IMR-90 (cell line): ENCODE measurements around the gene ZNF518A. TPM values are rescaled to one million over a fixed set of nuclear protein-coding genes. Genes with fewer than 3 reads are reported as not detected.

Source experiments
- ATAC-seq: fragments of 200-7000 bp; cut with Tn5 transposase; 2 replicates; pipeline ENCODE4 v1.9.1; 2020; ENCODE audit warnings: low read depth, mild to moderate bottlenecking, moderate library complexity
- BruUV-seq: library from RNA; stranded (reverse); fragments of 400-500 nt; replicated peaks from 2 replicates; lab custom pipeline; 2021; lab: Mats Ljungman, UMichigan
- CTCF ChIA-PET: fragments of 300-600 bp; formaldehyde crosslinking; extraction: SDS; loops from one replicate; lab custom pipeline; 2021; ENCODE audit warnings: antibody characterized with exemption; lab: Yijun Ruan, JAX
- POLR2A ChIA-PET: fragments of 300-600 bp; sonication (Branson Sonifier 250); formaldehyde crosslinking; loops from one replicate; lab custom pipeline; 2022; ENCODE audit warnings: antibody characterized with exemption; ENCODE audit not compliant: unreplicated experiment; lab: Charles Lee
- DNase-seq: peaks from one replicate; pipeline ENCODE4 v3.0.0; 2013
- H2AFZ ChIP-seq: replicated peaks from 2 replicates; pipeline ENCODE3; 2013; ENCODE audit warnings: low read length, mild to moderate bottlenecking; ENCODE audit not compliant: poor library complexity
- H2AK5ac ChIP-seq: 2 replicates; pipeline ENCODE4 v1.6.1; 2013; ENCODE audit warnings: low read depth, low read length, inconsistent platforms
- H2AK9ac ChIP-seq: replicated peaks from 2 replicates; pipeline ENCODE3; 2013; ENCODE audit warnings: mild to moderate bottlenecking, low read depth, low read length, moderate library complexity; ENCODE audit not compliant: poor library complexity
- H2BK120ac ChIP-seq: 2 replicates; pipeline ENCODE4 v1.6.1; 2013; ENCODE audit warnings: low read depth, low read length, inconsistent platforms
- H2BK15ac ChIP-seq: 3 replicates; pipeline ENCODE4 v1.6.1; 2013; ENCODE audit warnings: low read depth, low read length, inconsistent platforms
- H2BK20ac ChIP-seq: 2 replicates; pipeline ENCODE4 v1.6.1; 2013; ENCODE audit warnings: low read depth, mild to moderate bottlenecking, inconsistent platforms, low read length, moderate library complexity
- H2BK5ac ChIP-seq: 2 replicates; pipeline ENCODE4 v1.6.1; 2013; ENCODE audit warnings: mild to moderate bottlenecking, low read depth, low read length, inconsistent platforms; ENCODE audit not compliant: poor library complexity, severe bottlenecking
- H3K14ac ChIP-seq: replicated peaks from 2 replicates; pipeline ENCODE4 v1.6.1; 2013; ENCODE audit warnings: low read depth, low read length, inconsistent platforms
- H3K18ac ChIP-seq: 2 replicates; pipeline ENCODE4 v1.6.1; 2013; ENCODE audit warnings: low read depth, low read length, control low read depth
- H3K23ac ChIP-seq: 2 replicates; pipeline ENCODE4 v1.6.1; 2013; ENCODE audit warnings: low read depth, low read length, inconsistent platforms
- H3K27ac ChIP-seq: 2 replicates; pipeline ENCODE4 v1.5.1; 2013; ENCODE audit warnings: mild to moderate bottlenecking, control low read depth, low read length; ENCODE audit not compliant: insufficient read depth
- H3K27me3 ChIP-seq: 2 replicates; pipeline ENCODE4 v1.6.1; 2013; ENCODE audit warnings: low read length; ENCODE audit not compliant: control insufficient read depth, insufficient read depth
- H3K36me3 ChIP-seq: 2 replicates; pipeline ENCODE4 v1.6.1; 2013; ENCODE audit warnings: low read length, mixed read lengths; ENCODE audit not compliant: control insufficient read depth, insufficient read depth
- H3K4ac ChIP-seq: 2 replicates; pipeline ENCODE4 v1.6.1; 2013; ENCODE audit warnings: low read depth, low read length, inconsistent platforms
- H3K4me1 ChIP-seq: 2 replicates; pipeline ENCODE4 v1.6.1; 2013; ENCODE audit warnings: low read length, mixed read lengths; ENCODE audit not compliant: control insufficient read depth, insufficient read depth
- H3K4me2 ChIP-seq: 2 replicates; pipeline ENCODE4 v1.6.1; 2013; ENCODE audit warnings: low read depth, mild to moderate bottlenecking, control low read depth, low read length, moderate library complexity
- H3K4me3 ChIP-seq: 2 replicates; pipeline ENCODE4 v1.5.1; 2013; ENCODE audit warnings: low read depth, mild to moderate bottlenecking, control low read depth, low read length, moderate library complexity; ENCODE audit not compliant: insufficient read depth
- H3K56ac ChIP-seq: 2 replicates; pipeline ENCODE4 v1.6.1; 2013; ENCODE audit warnings: low read length, inconsistent platforms; ENCODE audit not compliant: insufficient read depth; ENCODE audit errors: extremely low read depth
- H3K79me1 ChIP-seq, 2 experiments: 2 replicates each; pipeline ENCODE4 v1.6.1; 2013; ENCODE audit warnings: low read length in 2 of 2, inconsistent platforms in 1 of 2, low read depth in 1 of 2
- H3K9ac ChIP-seq: 2 replicates; pipeline ENCODE4 v1.6.1; 2013; ENCODE audit warnings: low read depth, low read length, control low read depth
- H3K9me1 ChIP-seq: 2 replicates; pipeline ENCODE4 v1.6.1; 2013; ENCODE audit warnings: low read length, inconsistent platforms; ENCODE audit not compliant: insufficient read depth
- H3K9me3 ChIP-seq: 2 replicates; pipeline ENCODE4 v1.6.1; 2013; ENCODE audit warnings: low read length; ENCODE audit not compliant: control insufficient read depth, insufficient read depth
- H4K20me1 ChIP-seq: 2 replicates; pipeline ENCODE4 v1.6.1; 2013; ENCODE audit warnings: low read length, inconsistent platforms; ENCODE audit not compliant: insufficient read depth
- H4K5ac ChIP-seq: 2 replicates; pipeline ENCODE4 v1.6.1; 2013; ENCODE audit warnings: mild to moderate bottlenecking, low read depth, low read length, control low read depth
- H4K8ac ChIP-seq, 2 experiments: 2 replicates each; pipeline ENCODE4 v1.6.1; 2013; ENCODE audit warnings: low read depth in 2 of 2, low read length in 2 of 2, control low read depth in 1 of 2, inconsistent platforms in 1 of 2
- H4K91ac ChIP-seq: 2 replicates; pipeline ENCODE4 v1.6.1; 2013; ENCODE audit warnings: low read depth, low read length, inconsistent platforms; ENCODE audit not compliant: insufficient read depth
- BHLHE40 ChIP-seq: fragments of 150-350 bp; IDR thresholded peaks from 2 replicates; pipeline ENCODE4 v1.6.1; 2016; ENCODE audit warnings: mild to moderate bottlenecking, low read depth, low read length
- CEBPB ChIP-seq: IDR thresholded peaks from 2 replicates; pipeline ENCODE4 v1.6.1; 2012; ENCODE audit warnings: low read depth, low read length, improper control_type of control experiment
- CHD1 ChIP-seq: IDR thresholded peaks from 2 replicates; pipeline ENCODE4 v1.6.1; 2012; ENCODE audit warnings: low read depth, low read length, improper control_type of control experiment
- FOS ChIP-seq: fragments of 150-350 bp; IDR thresholded peaks from 2 replicates; pipeline ENCODE4 v1.6.1; 2016; ENCODE audit warnings: low read depth, low read length
- MAFK ChIP-seq: IDR thresholded peaks from 2 replicates; pipeline ENCODE4 v1.6.1; 2012; ENCODE audit warnings: low read depth, low read length, improper control_type of control experiment
- MAZ ChIP-seq: IDR thresholded peaks from 2 replicates; pipeline ENCODE4 v1.6.1; 2012; ENCODE audit warnings: low read depth, mild to moderate bottlenecking, low read length, improper control_type of control experiment, moderate library complexity, borderline replicate concordance
- MXI1 ChIP-seq: IDR thresholded peaks from 2 replicates; pipeline ENCODE4 v1.6.1; 2012; ENCODE audit warnings: low read depth, mild to moderate bottlenecking, low read length, moderate library complexity, borderline replicate concordance
- NFE2L2 ChIP-seq: fragments of 150-350 bp; IDR thresholded peaks from 2 replicates; pipeline ENCODE4 v1.6.1; 2016; ENCODE audit warnings: low read depth, mild to moderate bottlenecking, low read length
- POLR2A ChIP-seq: IDR thresholded peaks from 2 replicates; pipeline ENCODE4 v1.6.1; 2012; ENCODE audit warnings: mild to moderate bottlenecking, low read depth, low read length
- RAD21 ChIP-seq: IDR thresholded peaks from 2 replicates; pipeline ENCODE4 v1.6.1; 2012; ENCODE audit warnings: low read length, improper control_type of control experiment
- RCOR1 ChIP-seq: IDR thresholded peaks from 2 replicates; pipeline ENCODE4 v1.6.1; 2012; ENCODE audit warnings: mild to moderate bottlenecking, low read length, improper control_type of control experiment; ENCODE audit not compliant: insufficient replicate concordance
- SMC3 ChIP-seq: fragments of 150-350 bp; IDR thresholded peaks from 2 replicates; pipeline ENCODE4 v1.6.1; 2016; ENCODE audit warnings: low read depth, mild to moderate bottlenecking, antibody characterized with exemption, low read length, moderate library complexity
- USF2 ChIP-seq: fragments of 150-350 bp; IDR thresholded peaks from 2 replicates; pipeline ENCODE4 v1.6.1; 2017; ENCODE audit warnings: mild to moderate bottlenecking, antibody characterized with exemption, low read length, low read depth
- WGBS, 2 experiments: methylation state at CpG; one replicate each; pipeline versions ENCODE4 v1.1.5 to v1.1.7; 2013; ENCODE audit warnings: missing lambda C conversion rate in 2 of 2; ENCODE audit not compliant: insufficient read length in 1 of 2; ENCODE audit errors: extremely low coverage in 2 of 2; 5-methylcytosine and 5-hydroxymethylcytosine counted together
- dilution Hi-C: fragments of 300-500 bp; cut with HindIII; formaldehyde crosslinking; loops from one replicate; pipeline ENCODE4 v1.14.3; 2018; ENCODE audit warnings: low sequenced_read_pairs; ENCODE audit not compliant: unreplicated experiment
- in situ Hi-C: fragments of 300-500 bp; cut with MboI; formaldehyde crosslinking; loops from 3 replicates; pipeline ENCODE4 v1.14.3; 2019; ENCODE audit warnings: low sequenced_read_pairs, inconsistent platforms, mixed read lengths
- intact Hi-C: fragments of 100-400 bp; cut with micrococcal nuclease; formaldehyde crosslinking; loops from 2 replicates; pipeline ENCODE4 v1.10.0; 2022
- polyA plus RNA-seq, 3 experiments: library from polyadenylated mRNA; depleted of rRNA; stranded (reverse); fragments of >200 nt; gene quantifications; 2 replicates each; pipeline ENCODE4 v1.2.3, GENCODE V29; 2012; ENCODE audit warnings: low replicate concordance in 1 of 3
- total RNA-seq: library from RNA; depleted of rRNA; stranded (reverse); fragments of >200 nt; gene quantifications from 2 replicates; pipeline ENCODE4 v1.2.3, GENCODE V29; 2012
- TF ChIP-seq, protein P1 (sequence below): fragments of 150-350 bp; IDR thresholded peaks from 2 replicates; pipeline ENCODE4 v1.6.1; 2016; ENCODE audit warnings: low read depth, mild to moderate bottlenecking, low read length, moderate library complexity, borderline replicate concordance

ZNF518A gene
- total and polyA plus RNA-seq, 2 of the 4 experiments (the other 2 are of a cell fraction), result 2.1 to 7.9 TPM

- no peaks in the 10 kb centered on the region for H3K36me3 ChIP-seq
- no peaks in the 10 kb centered on the region for H4K20me1 ChIP-seq
- intact Hi-C loops (no loop called here), dilution Hi-C loops (no loop called here), in situ Hi-C loops (no loop called here)
- H2AFZ ChIP-seq, result no peak overlapping the region
- H3K14ac ChIP-seq, result no peak overlapping the region
- no peak overlapping the region for H3K56ac ChIP-seq
- H2BK20ac ChIP-seq, result no peak overlapping the region
- no peak overlapping the region for H2AK5ac ChIP-seq
- no peak overlapping the region for H3K18ac ChIP-seq
- H3K23ac ChIP-seq, result no peak overlapping the region
- H3K9ac ChIP-seq, result no peak overlapping the region
- no peaks in the 10 kb centered on the region for H3K79me1 ChIP-seq
- ChIA-PET CTCF (interaction anchor here (0.7 kb wide), 1 partner anchor 29 kb away, joined by 3 read pairs; no protein-coding TSS in a partner anchor), POLR2A (no interaction called here)
- H3K27ac ChIP-seq, result no peak overlapping the region
- no peaks in the 10 kb centered on the region for H3K27me3 ChIP-seq
- ATAC-seq (no peak), DNase-seq (no peak)
- no CpG with 5 or more reads among the region's 1 CpG for WGBS, 2 experiments
- no peak overlapping the region for H3K4me3 ChIP-seq
- no peak overlapping the region for H4K8ac ChIP-seq
- no peak overlapping the region for H3K4ac ChIP-seq
- TF ChIP-seq MAFK (no peak), CEBPB (no peak), POLR2A (no peak), RAD21 (no peak), NFE2L2 (no peak), USF2 (no peak), BHLHE40 (no peak), SMC3 (no peak), CHD1 (no peak), RCOR1 (no peak), MAZ (no peak), FOS (no peak), MXI1 (no peak)
- TF ChIP-seq, protein P1, sequence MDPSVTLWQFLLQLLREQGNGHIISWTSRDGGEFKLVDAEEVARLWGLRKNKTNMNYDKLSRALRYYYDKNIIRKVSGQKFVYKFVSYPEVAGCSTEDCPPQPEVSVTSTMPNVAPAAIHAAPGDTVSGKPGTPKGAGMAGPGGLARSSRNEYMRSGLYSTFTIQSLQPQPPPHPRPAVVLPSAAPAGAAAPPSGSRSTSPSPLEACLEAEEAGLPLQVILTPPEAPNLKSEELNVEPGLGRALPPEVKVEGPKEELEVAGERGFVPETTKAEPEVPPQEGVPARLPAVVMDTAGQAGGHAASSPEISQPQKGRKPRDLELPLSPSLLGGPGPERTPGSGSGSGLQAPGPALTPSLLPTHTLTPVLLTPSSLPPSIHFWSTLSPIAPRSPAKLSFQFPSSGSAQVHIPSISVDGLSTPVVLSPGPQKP, result no peak
- no peak overlapping the region for H2BK120ac ChIP-seq
- H3K9me3 ChIP-seq, result peaks cover 4% of the 10 kb centered on the region
- H2BK5ac ChIP-seq, result no peak overlapping the region
- no peak overlapping the region for H2AK9ac ChIP-seq
- BruUV-seq, result no TSS peak
- no peak overlapping the region for H2BK15ac ChIP-seq
- no peak overlapping the region for H4K91ac ChIP-seq
- no peaks in the 10 kb centered on the region for H3K9me1 ChIP-seq
- no peaks in the 10 kb centered on the region for H3K4me1 ChIP-seq
- H4K5ac ChIP-seq, result no peak overlapping the region
- H3K4me2 ChIP-seq, result no peak overlapping the region
These were observed 38.4 kb downstream of the ZNF518A start for GRCh38 chr10:96168546-96168945.
